Activated gamma-delta T cell treated with anti-CD3 and anti-CD28 coated beads, Interleukin-2, amount 50 U/mL, for 16 hours (primary cell): Measurements from ENCODE around the gene PDE7B.
"Not testable (repeated sequence)": the region's sequence is repeated elsewhere in the genome, so short reads cannot be mapped to it uniquely, and the experiment has no call there.

ENCODE experiments used
- DNase-seq: peaks from one replicate; pipeline ENCODE4 v3.0.0-alpha.2; 2020; ENCODE audit warnings: low read depth

PDE7B gene

GRCh38 chr6:135850882-135851281, 619 bp upstream of the PDE7B start:
- DNase-seq, result no peak

DNA sequence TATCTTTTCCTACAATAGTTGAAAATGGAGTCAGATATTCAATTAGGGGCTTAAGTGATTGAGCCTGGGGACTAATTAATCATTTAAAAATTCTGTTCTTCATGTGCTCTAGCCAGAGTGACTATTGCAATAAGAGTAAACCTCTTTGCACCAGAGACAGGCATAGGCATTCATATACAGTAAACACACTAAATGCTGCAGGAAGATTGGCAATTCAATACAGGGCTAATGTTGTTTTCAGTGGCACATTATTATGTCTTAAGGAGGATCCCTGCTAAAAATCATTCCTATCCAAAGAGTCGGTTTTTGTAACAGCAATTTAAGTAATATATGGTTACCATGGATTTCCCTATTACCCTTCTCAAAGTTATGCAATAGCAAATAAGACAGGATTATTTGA, 1.2 kb downstream of the PDE7B start:
- no peak for DNase-seq

DNA sequence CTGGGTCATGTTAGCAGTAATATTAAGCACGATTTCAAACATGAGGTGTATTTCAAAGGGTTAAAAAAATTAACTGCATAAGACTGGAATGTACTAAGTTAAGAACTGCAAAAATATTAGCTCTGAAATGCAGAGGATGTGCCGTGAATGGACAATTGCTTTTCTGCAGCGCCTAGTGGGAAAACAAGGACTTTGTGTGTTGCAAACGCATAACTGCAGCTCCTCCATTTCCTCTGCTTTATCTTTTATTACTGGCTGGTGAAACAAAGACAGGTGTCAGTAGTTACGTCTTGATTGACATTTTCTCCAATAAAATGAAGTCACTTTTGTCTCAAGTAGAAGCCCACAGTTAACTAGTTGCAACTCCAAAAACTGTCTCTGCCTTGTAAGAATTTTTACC, 1.7 kb downstream of the PDE7B start:
- DNase-seq, result no peak

GRCh38 chr6:135853986-135854385, 2.5 kb downstream of the PDE7B start:
- no peak for DNase-seq

- DNase-seq, result no peak
Measured at GRCh38 chr6:135854799-135855198, 3.3 kb downstream of the PDE7B start.

- no peak for DNase-seq
Measured at GRCh38 chr6:135858931-135859330, 7.4 kb downstream of the PDE7B start.

DNA sequence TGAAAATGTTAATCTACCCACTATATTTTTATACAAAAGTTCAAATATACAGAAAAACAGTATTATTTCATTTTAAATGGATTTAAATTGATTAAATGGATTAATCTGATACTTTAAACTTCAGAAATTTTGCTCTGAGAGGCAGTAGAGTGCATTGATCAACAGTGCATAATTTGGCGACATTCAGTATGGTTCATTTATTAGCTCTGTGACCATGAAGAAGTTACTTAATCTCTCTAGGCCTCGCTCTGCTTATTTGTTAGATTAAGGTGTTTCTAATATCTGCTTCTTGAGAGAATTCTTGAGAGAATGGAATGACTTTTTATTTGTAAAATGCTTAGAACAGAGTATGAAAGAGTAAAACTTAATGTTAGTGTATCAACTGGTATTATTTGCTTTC, 8.9 kb downstream of the PDE7B start:
- no peak for DNase-seq

GRCh38 chr6:135861189-135861588, 9.7 kb downstream of the PDE7B start:
- DNase-seq, result no peak

GRCh38 chr6:135864929-135865328, 13.4 kb downstream of the PDE7B start:
- DNase-seq, result not testable (repeated sequence)

DNA sequence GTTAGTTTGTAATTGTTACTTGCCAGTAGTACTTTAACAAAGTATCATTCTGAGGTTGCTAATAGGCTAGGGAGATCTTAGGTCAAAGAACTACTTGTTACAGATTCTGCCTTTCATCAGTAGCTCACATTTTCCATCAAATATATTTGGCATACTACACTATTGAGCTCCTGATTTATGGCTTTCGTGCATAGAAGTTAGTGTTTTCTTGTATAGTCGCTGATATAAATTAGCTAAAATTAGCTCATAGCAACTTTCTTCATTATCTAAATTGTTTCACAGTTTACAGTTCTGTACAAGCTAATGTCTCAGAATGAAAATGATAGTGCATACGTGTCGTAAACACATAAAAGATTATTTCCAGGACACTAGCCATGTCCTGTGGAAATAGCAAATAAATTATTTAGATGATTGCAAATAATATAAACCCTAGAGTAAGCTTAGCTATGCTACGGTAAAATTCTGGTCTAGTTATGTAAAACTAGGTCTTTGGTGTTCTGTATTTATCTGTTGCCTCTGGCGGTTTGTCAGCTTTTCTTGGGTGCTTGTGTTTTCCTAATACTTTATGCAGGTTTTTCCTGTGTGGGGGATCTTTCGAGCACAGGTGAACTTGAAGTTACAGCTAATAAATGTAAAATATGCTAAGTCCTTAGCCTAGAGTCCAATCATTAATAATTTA, 15.1 kb downstream of the PDE7B start:
- no peak for DNase-seq

GRCh38 chr6:135867332-135867731, 15.8 kb downstream of the PDE7B start:
- DNase-seq, result no peak

GRCh38 chr6:135869857-135870256, 18.4 kb downstream of the PDE7B start:
- no peak for DNase-seq

GRCh38 chr6:135870722-135871121, 19.2 kb downstream of the PDE7B start:
- DNase-seq, result no peak

DNA sequence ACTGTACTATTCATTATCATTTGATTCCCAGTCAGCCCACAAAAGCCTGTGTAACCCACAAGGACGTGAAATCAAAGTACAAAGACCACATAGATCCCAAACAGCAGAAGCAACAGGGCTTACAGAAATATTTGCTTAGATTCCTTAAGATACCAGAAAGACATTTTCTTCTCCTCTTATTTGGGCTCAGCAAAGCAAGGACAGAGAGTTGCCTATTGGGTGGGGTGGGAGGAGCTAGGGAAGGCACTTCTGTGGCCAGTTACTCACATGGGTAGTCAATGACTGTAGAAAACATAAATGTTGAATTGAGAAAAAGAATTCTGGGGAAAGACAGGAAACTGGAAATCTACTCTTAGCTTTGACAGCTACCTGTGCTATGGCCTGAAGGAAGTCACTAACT, 19.8 kb downstream of the PDE7B start:
- DNase-seq, result no peak

DNA sequence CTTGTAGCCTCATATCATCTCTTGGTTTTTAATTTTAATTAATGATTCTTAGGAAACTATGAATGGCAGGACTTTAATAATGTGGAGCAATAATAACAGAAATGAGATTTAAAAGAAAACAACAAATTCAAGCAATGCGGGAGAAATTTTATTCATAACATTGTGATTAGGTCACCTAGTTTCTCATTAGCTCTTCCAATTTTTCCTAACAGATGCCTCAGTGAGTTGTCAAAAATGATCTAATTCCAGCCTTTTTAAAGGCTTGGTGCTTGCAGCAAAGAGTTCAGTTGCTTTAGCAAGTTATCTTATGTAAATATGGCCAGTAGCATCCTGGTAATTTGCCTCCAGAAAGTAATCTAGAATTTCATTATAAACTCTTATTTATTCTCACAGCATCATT, 20.4 kb downstream of the PDE7B start:
- no peak for DNase-seq

GRCh38 chr6:135875446-135875845, 23.9 kb downstream of the PDE7B start:
- DNase-seq, result no peak

DNA sequence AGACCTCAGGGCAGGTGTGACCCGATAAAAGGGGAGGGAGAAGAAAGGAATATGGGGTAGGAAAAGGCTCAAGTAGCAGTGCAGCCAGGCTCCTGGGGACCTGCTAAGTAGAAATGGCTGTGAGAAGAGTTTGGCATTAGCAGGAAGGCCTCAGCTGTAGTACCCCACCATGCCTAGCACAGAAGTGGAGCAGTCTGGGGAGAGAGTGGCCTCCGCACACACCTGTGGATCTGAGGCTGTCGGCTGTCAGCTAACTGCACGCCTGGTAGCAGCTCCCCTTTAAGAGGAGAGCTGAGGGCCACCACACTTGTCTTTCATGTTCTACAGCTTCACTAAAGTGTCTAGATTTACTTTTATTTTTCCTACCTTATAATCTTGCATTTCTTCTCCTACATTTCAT, 24.6 kb downstream of the PDE7B start:
- no peak for DNase-seq

DNA sequence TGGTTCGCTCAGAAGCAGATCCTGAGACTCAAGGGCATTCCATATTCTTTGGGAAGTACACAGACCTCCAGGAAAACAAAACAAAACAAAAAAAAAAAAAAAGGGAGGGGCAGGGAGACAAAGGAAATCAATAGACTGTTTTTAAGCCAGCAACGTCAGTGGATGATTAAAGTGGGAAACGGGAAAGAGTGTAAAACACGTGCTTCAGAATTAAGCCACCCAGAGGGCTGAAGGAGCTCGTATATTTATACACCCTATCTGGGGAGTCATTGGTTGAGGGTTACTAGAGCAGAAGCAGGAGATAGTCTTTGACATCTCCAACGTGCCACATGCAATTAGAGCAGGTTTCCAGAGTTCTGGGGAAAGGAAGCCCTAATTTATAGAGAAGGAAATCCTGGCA, 26.2 kb downstream of the PDE7B start:
- no peak for DNase-seq

GRCh38 chr6:135880066-135880972, 28.8 kb downstream of the PDE7B start:
- peak; percentile 33 for DNase-seq

DNA sequence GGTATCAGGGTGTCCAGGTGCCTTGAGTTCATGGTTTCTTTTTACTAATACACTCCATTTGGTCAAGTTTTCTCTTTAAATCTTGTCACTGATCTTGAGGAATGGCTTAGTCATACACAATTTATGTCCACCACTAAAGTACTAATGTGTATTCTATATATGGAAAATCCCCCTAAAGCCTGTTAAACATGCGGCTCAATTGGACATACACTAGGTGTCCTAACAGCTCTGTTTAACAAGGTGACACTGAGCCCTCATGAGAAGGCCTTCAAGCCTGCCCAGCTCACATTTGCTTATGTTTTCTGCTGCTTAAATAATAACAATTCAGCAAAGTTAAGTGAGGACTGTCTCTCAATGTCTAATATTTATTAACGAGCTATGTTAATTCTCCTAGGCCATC, 31.5 kb downstream of the PDE7B start:
- DNase-seq, result no peak

DNA sequence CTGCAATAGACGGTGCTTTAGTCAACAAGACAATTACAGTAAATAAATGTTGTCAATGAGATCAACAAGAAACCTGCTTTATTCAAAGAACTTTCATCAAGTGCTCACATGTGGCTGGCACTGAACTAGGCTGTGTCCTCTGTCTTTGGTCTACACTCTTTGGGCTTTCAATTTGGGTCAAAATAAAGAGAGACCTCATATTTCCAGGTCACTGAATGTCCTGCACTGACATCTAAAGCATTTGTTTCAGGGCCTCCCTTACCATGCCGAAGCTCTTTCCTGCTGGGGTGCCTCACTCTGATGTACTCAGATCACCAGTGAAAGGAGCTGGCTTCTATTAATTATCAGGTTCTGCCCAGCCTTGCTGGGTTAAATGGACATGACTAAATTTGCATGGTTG, 32.0 kb downstream of the PDE7B start:
- no peak for DNase-seq

- no peak for DNase-seq
Measured at GRCh38 chr6:135884136-135884535, 32.6 kb downstream of the PDE7B start.

DNA sequence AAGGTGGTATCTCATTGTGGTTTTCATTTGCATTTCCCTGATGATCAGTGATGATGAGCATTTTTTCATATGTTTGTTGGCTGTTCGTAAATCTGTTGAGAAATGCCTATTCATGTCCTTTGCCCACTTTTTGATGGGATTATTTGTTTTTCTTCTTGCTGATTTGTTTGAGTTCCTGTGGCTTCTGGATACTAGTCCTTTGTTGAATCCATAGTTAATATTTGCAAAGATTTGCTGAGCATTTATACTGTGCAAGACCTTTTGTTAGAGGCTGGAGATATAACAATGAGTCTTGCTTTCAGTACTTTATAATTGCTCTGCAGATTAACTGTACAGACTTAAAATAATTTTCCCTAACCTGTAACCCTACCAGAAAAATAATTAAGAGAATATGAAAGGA, 35.6 kb downstream of the PDE7B start:
- no peak for DNase-seq

- DNase-seq, result no peak
Measured at GRCh38 chr6:135888818-135889217, 37.3 kb downstream of the PDE7B start.
